Mammary epithelial cell (primary cell): ENCODE measurements around the gene ADAMTS9.

Source experiments
- EZH2 ChIP-seq: IDR thresholded peaks from 2 replicates; pipeline ENCODE4 v1.6.1; 2012; ENCODE audit warnings: low read length, inconsistent platforms, borderline replicate concordance
- TF ChIP-seq, protein P1 (sequence below), 2 donors: IDR thresholded peaks in 1 of 2; conservative IDR thresholded peaks in 1 of 2; 2 replicates each; pipeline ENCODE4 v1.5.1; 2011 to 2012; ENCODE audit warnings: inconsistent platforms in 2 of 2, low read length in 2 of 2, mild to moderate bottlenecking in 2 of 2, control low read depth in 1 of 2, low read depth in 1 of 2; ENCODE audit not compliant: insufficient read depth in 1 of 2; ENCODE audit errors: extremely low read depth in 1 of 2

GRCh38 chr3:64539451-64540196 lies 148.2 kb downstream of the ADAMTS9 start:
- TF ChIP-seq, protein P1, sequence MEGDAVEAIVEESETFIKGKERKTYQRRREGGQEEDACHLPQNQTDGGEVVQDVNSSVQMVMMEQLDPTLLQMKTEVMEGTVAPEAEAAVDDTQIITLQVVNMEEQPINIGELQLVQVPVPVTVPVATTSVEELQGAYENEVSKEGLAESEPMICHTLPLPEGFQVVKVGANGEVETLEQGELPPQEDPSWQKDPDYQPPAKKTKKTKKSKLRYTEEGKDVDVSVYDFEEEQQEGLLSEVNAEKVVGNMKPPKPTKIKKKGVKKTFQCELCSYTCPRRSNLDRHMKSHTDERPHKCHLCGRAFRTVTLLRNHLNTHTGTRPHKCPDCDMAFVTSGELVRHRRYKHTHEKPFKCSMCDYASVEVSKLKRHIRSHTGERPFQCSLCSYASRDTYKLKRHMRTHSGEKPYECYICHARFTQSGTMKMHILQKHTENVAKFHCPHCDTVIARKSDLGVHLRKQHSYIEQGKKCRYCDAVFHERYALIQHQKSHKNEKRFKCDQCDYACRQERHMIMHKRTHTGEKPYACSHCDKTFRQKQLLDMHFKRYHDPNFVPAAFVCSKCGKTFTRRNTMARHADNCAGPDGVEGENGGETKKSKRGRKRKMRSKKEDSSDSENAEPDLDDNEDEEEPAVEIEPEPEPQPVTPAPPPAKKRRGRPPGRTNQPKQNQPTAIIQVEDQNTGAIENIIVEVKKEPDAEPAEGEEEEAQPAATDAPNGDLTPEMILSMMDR (conservative IDR thresholded peaks at IDR 0.05 in 1 of 2, IDR thresholded peaks at IDR 0.05 in 1 of 2; ENCODE audit: extremely low read depth in 1 of 2, insufficient read depth in 1 of 2, low read depth in 1 of 2, low read length in 2 of 2) = no peak
- no peak for TF ChIP-seq EZH2
